Naive thymus-derived CD4-positive, alpha-beta T cell (primary cell): ENCODE results near the gene CST6. TPM values are rescaled to one million over a fixed set of nuclear protein-coding genes. Genes with fewer than 3 reads are reported as not detected.

Source experiments
- ATAC-seq: fragments of 150-1000 bp; cut with Tn5 transposase; 2 replicates; pipeline ENCODE4 v1.10.0; 2021; ENCODE audit warnings: mild to moderate bottlenecking, moderate library complexity
- CTCF ChIA-PET: fragments of 350-600 bp; sonication (Branson Sonifier 250); formaldehyde crosslinking; loops from one replicate; lab custom pipeline; 2021; ENCODE audit warnings: antibody characterized with exemption; lab: Charles Lee
- POLR2A ChIA-PET: fragments of 350-600 bp; sonication (Branson Sonifier 250); formaldehyde crosslinking; loops from one replicate; lab custom pipeline; 2021; ENCODE audit warnings: antibody characterized with exemption, inconsistent platforms; lab: Charles Lee
- DNase-seq, 9 donors: peaks; one replicate each; pipeline versions ENCODE4 v3.0.0 to v3.0.0-alpha.2; 2020 to 2022; ENCODE audit warnings: mixed read lengths in 1 of 9
- H3K27ac ChIP-seq: one replicate; pipeline ENCODE4 v1.7.0; 2013; ENCODE audit warnings: mild to moderate bottlenecking, low read depth, low read length, moderate library complexity
- H3K27me3 ChIP-seq, 2 donors: one replicate each; pipeline ENCODE4 v1.7.0; 2013; ENCODE audit warnings: low read length in 2 of 2, mild to moderate bottlenecking in 2 of 2, moderate library complexity in 2 of 2; ENCODE audit not compliant: control insufficient read depth in 2 of 2, insufficient read depth in 2 of 2
- H3K36me3 ChIP-seq, 3 experiments: 1 replicate in 2 of 3; 2 replicates in 1 of 3; pipeline ENCODE4 v1.7.0; 2013; ENCODE audit warnings: low read length in 3 of 3, mild to moderate bottlenecking in 3 of 3, moderate library complexity in 1 of 3; ENCODE audit not compliant: insufficient read depth in 3 of 3, control insufficient read depth in 2 of 3
- H3K4me1 ChIP-seq, 2 donors: one replicate each; pipeline ENCODE4 v1.7.0; 2013; ENCODE audit warnings: low read length in 2 of 2, mild to moderate bottlenecking in 2 of 2, moderate library complexity in 1 of 2; ENCODE audit not compliant: control insufficient read depth in 2 of 2, insufficient read depth in 2 of 2
- H3K4me3 ChIP-seq: 2 replicates; pipeline ENCODE4 v1.7.0; 2013; ENCODE audit warnings: mild to moderate bottlenecking, low read length
- H3K9me3 ChIP-seq, 3 experiments: 1 replicate in 2 of 3; 2 replicates in 1 of 3; pipeline ENCODE4 v1.7.0; 2013; ENCODE audit warnings: low read length in 3 of 3; ENCODE audit not compliant: control insufficient read depth in 2 of 3
- H3K27ac Mint-ChIP-seq, 9 donors: one replicate each; pipeline ENCODE4 v1.8.0; 2020 to 2022; ENCODE audit warnings: mixed read lengths in 9 of 9, mild to moderate bottlenecking in 8 of 9, moderate library complexity in 5 of 9, inconsistent platforms in 2 of 9
- H3K27me3 Mint-ChIP-seq, 5 donors: one replicate each; pipeline ENCODE4 v1.8.0; 2021 to 2022; ENCODE audit warnings: mixed read lengths in 5 of 5, mild to moderate bottlenecking in 1 of 5
- H3K36me3 Mint-ChIP-seq, 5 donors: one replicate each; pipeline ENCODE4 v1.8.0; 2020 to 2022; ENCODE audit warnings: mixed read lengths in 5 of 5, mild to moderate bottlenecking in 3 of 5, inconsistent platforms in 1 of 5
- H3K4me1 Mint-ChIP-seq, 7 donors: one replicate each; pipeline ENCODE4 v1.8.0; 2020 to 2022; ENCODE audit warnings: mixed read lengths in 7 of 7, mild to moderate bottlenecking in 3 of 7, inconsistent platforms in 1 of 7
- H3K4me3 Mint-ChIP-seq, 10 donors: one replicate each; pipeline ENCODE4 v1.8.0; 2020 to 2022; ENCODE audit warnings: mild to moderate bottlenecking in 10 of 10, mixed read lengths in 10 of 10, moderate library complexity in 6 of 10, inconsistent platforms in 2 of 10
- H3K9me3 Mint-ChIP-seq, 11 donors: one replicate each; pipeline ENCODE4 v1.8.0; 2020 to 2022; ENCODE audit warnings: mixed read lengths in 11 of 11, mild to moderate bottlenecking in 4 of 11, inconsistent platforms in 1 of 11, moderate library complexity in 1 of 11
- intact Hi-C, 2 donors: fragments of 100-400 bp; cut with micrococcal nuclease; formaldehyde crosslinking; loops; one replicate each; pipeline ENCODE4 v1.15.1; 2023
- polyA plus RNA-seq, 2 donors: library from polyadenylated mRNA; unstranded; fragments of 300-500 nt; fragmentation: Illumina TruSeq; gene quantifications; one replicate each; pipeline ENCODE4 v1.2.3, GENCODE V29; 2021
- total RNA-seq, 6 experiments: library from RNA in 5 of 6; stranded (reverse) in 5 of 6; gene quantifications; 1 replicate in 5 of 6; 2 replicates in 1 of 6; pipeline ENCODE4 v1.2.3 and lab custom pipeline; 2021 to 2026

Gene CST6
- total and polyA plus RNA-seq, 7 experiments from 2014 or later: 0.42 TPM; not detected in 6

DNA sequence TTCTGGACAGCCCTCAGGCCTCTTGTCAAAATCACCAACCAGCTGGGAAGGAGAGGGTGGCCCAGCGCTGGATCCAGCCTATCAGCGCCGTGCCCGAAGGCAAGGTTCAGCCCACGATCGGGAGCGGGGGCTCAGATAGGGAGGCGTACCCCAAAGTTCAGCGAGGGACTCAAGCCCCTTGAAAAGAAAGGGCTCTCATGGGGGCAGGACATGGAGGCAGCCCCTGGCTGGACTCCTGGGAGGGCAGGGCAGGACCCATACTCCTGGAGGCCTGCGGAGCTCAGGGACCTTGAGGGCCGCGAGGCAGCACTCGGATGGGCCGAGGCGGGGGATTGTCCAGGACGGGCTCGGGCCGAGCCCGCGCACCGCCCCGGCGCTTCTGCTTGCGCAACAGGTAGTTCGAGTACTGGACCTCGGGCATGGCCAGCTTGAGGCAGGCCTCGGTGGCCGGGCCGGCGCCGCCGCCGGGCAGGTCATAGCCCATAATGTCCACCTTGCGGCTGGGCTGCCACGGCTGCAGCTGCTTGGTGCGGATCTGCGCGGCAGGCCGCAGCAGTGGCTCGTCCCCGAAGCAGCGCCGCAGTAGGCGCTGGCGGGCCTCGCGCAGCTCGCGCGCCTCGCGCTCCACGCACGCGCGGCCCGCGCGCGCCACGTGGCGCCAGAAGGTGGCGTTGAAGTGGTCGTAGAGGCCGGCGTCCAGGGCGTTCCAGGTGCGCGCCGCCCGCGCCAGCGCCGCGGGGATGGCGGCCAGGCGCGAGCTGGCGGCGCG, 30.6 kb downstream of the CST6 start:
- intact Hi-C loops: no loop called here
- DNase-seq (no peak), ATAC-seq (no peak)
- no peak overlapping the region for H3K4me3 Mint-ChIP-seq
- no peaks in the 10 kb centered on the region for H3K36me3 Mint-ChIP-seq
- Histone ChIP-seq H3K27ac (no peak overlapping the region), H3K36me3 (no peaks in the 10 kb centered on the region), H3K4me1 (peaks cover 0 to 5% of the 10 kb centered on the region in 2 donors), H3K9me3 (no peaks in the 10 kb centered on the region), H3K27me3 (no peaks in the 10 kb centered on the region), H3K4me3 (no peak overlapping the region)
- CTCF ChIA-PET: interaction anchor here (1.7 to 1.8 kb wide), 2 partner anchors 25 to 27 kb away, joined by 4 read pairs; no protein-coding TSS in a partner anchor
- no peak overlapping the region for H3K27ac Mint-ChIP-seq
- no peaks in the 10 kb centered on the region for H3K9me3 Mint-ChIP-seq
- H3K27me3 Mint-ChIP-seq: peaks cover 0 to 20% (median 0%) of the 10 kb centered on the region in 5 donors
- peaks cover 4 to 17% (median 9%) of the 10 kb centered on the region in 7 donors for H3K4me1 Mint-ChIP-seq
- POLR2A ChIA-PET: interaction anchor here (0.9 kb wide), 1 partner anchor 20 kb away, joined by 3 read pairs; no protein-coding TSS in a partner anchor

DNA sequence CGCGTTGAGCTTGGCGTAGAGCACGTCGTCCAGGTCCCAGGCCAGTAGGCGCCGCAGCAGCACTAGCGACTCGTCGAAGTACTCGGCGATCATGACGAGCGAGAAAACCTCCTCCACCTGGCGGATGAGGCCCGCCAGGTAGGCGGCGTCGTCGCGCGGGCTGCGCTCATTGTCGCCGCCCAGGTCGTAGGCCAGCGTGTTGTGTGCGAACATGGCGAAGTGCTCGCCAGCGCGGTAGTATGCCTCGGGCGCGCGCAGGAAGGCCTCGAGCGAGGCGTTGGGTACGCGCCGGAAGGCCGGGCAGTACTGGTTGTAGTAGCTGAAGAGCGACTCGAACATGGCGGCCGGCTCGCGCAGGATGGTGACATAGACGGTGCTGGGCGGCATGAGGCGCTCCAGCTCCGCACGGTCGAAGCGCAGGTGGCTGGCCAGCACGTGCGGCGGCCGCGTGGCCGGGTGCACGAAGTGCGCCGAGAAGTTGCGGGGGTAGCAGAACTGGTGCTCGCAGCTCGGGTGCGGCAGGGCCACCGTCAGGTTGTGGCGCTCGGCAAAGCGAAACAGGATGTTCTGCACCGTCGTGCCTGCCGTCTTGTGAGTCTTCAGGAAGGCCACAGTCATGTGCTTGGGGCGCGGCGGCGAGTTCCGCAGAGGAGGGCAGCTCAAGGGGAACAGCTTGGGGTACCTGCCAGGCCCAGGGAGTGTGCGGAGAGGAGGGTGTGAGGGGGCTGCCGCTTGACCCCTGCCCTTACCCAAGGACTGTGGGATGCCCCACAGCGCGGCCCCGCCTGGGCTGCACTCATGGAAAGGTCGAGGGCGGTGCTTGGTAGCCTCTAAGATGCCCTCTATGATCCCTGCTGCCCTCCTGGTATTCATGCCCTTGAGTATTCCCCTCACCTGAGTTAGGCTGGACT, 31.4 kb downstream of the CST6 start:
- Histone ChIP-seq H3K36me3 (no peaks in the 10 kb centered on the region), H3K27ac (no peak overlapping the region), H3K27me3 (no peaks in the 10 kb centered on the region), H3K4me1 (peaks cover 0 to 5% of the 10 kb centered on the region in 2 donors), H3K4me3 (no peak overlapping the region), H3K9me3 (no peaks in the 10 kb centered on the region)
- H3K27me3 Mint-ChIP-seq: peaks cover 0 to 24% (median 0%) of the 10 kb centered on the region in 5 donors
- intact Hi-C loops: no loop called here
- ChIA-PET CTCF (interaction anchor here (1.1 to 4.2 kb wide), 3 partner anchors 9 to 91 kb away, joined by 3 to 30 read pairs (median 20); partner anchors contain the start of gene SF3B2), POLR2A (no interaction called here)
- ATAC-seq (no peak), DNase-seq (no peak)
- H3K4me3 Mint-ChIP-seq: no peak overlapping the region
- H3K9me3 Mint-ChIP-seq: no peaks in the 10 kb centered on the region
- peaks cover 4 to 17% (median 9%) of the 10 kb centered on the region in 7 donors for H3K4me1 Mint-ChIP-seq
- H3K27ac Mint-ChIP-seq: no peak overlapping the region
- H3K36me3 Mint-ChIP-seq: no peaks in the 10 kb centered on the region

DNA sequence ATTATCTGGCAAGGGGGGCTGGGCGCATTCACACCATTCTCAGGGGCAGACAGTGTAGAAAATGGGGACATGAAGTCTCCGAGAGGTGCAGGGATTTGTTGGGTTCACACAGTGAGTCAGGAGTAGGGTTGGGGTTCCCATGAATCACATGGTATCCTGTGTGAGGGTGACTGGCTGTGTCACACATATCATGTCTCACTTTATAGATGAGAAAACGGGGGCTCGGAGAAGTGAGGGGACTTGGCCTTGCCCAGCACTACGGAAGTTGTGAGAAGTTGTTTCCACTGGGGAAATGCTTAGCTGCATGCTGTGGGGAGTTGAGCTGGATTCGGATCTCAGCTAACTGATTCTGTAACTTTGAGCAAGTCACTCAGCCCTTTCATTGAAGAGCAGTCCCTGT, 32.9 kb downstream of the CST6 start:
- Mint-ChIP-seq H3K36me3 (no peaks in the 10 kb centered on the region), H3K4me3 (peak overlapping the region in 3 of 10 donors; percentile 8 to 17 (median 12)), H3K27me3 (peaks cover 0 to 23% (median 0%) of the 10 kb centered on the region in 5 donors), H3K9me3 (no peaks in the 10 kb centered on the region), H3K27ac (peak overlapping the region in 4 of 9 donors; percentile 3 to 34 (median 20)), H3K4me1 (peaks cover 4 to 23% (median 15%) of the 10 kb centered on the region in 7 donors)
- Histone ChIP-seq H3K4me3 (no peak overlapping the region), H3K27ac (no peak overlapping the region), H3K9me3 (no peaks in the 10 kb centered on the region), H3K36me3 (no peaks in the 10 kb centered on the region), H3K27me3 (no peaks in the 10 kb centered on the region), H3K4me1 (peaks cover 0 to 9% of the 10 kb centered on the region in 2 donors)
- intact Hi-C loops: loop anchor here (1.0 to 2.0 kb wide), 5 partner anchors 24 to 333 kb away; partner anchors contain the start of genes BANF1 (in 1 of the 2) and EIF1AD (in 1 of the 2)
- ChIA-PET CTCF (interaction anchor here (0.7 to 4.2 kb wide), 12 partner anchors 9 to 393 kb away, joined by 3 to 30 read pairs (median 5); partner anchors contain the start of gene CCDC85B), POLR2A (interaction anchor here (0.8 to 1.3 kb wide), 3 partner anchors 74 to 333 kb away, joined by 3 read pairs; partner anchors contain the start of gene KAT5)
- DNase-seq (no peak), ATAC-seq (peak; percentile 36)

DNA sequence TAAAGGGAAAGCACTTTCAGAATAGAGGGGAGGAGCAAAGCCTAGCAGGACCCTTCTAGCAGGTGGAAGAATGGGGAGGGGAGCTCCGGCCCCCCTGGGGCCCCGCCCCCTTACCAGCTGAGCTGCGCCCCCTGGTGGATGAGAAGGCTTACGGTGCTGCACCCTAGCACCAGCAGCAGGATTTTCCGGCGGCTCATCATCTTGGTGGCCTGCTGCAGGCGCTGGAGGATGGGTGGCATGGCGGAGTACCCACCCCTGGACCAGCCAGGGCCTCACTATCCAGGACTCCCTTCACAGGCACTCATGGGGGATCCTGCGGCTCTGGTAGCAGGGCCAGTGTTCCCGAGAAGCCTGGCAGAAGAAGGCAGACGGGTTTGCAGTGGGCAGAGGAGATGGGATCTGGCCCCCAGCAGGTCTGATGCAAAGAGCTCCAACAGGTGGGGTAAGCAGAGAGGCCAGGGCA, 33.4 kb downstream of the CST6 start:
- peak; percentile 70 to 89 (median 81) for DNase-seq
- peaks cover 0 to 19% (median 0%) of the 10 kb centered on the region in 5 donors for H3K27me3 Mint-ChIP-seq
- H3K4me1 Mint-ChIP-seq: peaks cover 4 to 23% (median 15%) of the 10 kb centered on the region in 7 donors
- POLR2A ChIA-PET: interaction anchor here (0.8 to 1.3 kb wide), 3 partner anchors 73 to 333 kb away, joined by 3 read pairs; partner anchors contain the start of gene KAT5
- H3K36me3 Mint-ChIP-seq: no peaks in the 10 kb centered on the region
- peak overlapping the region in 3 of 10 donors; percentile 12 to 29 (median 17) for H3K4me3 Mint-ChIP-seq
- Histone ChIP-seq H3K27ac (no peak overlapping the region), H3K4me3 (no peak overlapping the region), H3K9me3 (no peaks in the 10 kb centered on the region), H3K27me3 (no peaks in the 10 kb centered on the region), H3K36me3 (no peaks in the 10 kb centered on the region), H3K4me1 (peaks cover 0 to 9% of the 10 kb centered on the region in 2 donors)
- peak; percentile 98 for ATAC-seq
- no peaks in the 10 kb centered on the region for H3K9me3 Mint-ChIP-seq
- H3K27ac Mint-ChIP-seq: peak overlapping the region in 2 of 9 donors; percentile 17 to 34
- CTCF ChIA-PET: interaction anchor here (0.6 to 4.2 kb wide), 16 partner anchors 9 to 394 kb away, joined by 3 to 30 read pairs (median 4); partner anchors contain the start of gene CCDC85B
- intact Hi-C loops: loop anchor here (1.0 to 2.0 kb wide), 5 partner anchors 24 to 334 kb away; partner anchors contain the start of genes BANF1 (in 1 of the 2) and EIF1AD (in 1 of the 2)

DNA sequence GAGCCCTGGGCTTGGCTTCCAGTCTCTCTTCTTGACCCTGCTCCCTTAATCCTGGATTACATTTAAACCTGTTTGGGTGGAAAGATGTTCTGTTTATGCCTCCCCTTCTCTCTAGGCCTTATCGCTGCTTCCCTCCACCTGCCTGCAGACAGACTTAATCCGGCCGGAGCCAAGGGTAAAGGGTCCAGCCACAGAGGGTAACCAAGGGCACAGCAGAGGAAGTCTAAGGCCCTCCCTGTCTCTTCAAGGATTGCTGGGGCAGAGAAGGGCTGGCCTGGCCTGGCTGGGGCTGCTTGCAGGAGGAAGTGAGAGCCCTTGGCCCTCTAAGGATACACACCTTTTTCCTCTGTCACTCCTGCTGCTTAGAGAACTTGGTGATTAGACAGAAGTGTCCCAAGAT, 35.1 kb downstream of the CST6 start:
- H3K27me3 Mint-ChIP-seq: peaks cover 0 to 13% (median 0%) of the 10 kb centered on the region in 5 donors
- ChIA-PET POLR2A (interaction anchor here (1.7 kb wide), 1 partner anchor 87 kb away, joined by 4 read pairs; no protein-coding TSS in a partner anchor), CTCF (interaction anchor here (1.0 to 4.2 kb wide), 3 partner anchors 25 to 88 kb away, joined by 3 to 30 read pairs (median 3); no protein-coding TSS in a partner anchor)
- ATAC-seq (no peak), DNase-seq (no peak)
- Histone ChIP-seq H3K4me1 (peaks cover 6 to 14% of the 10 kb centered on the region in 2 donors), H3K9me3 (no peaks in the 10 kb centered on the region), H3K27ac (no peak overlapping the region), H3K27me3 (no peaks in the 10 kb centered on the region), H3K4me3 (no peak overlapping the region), H3K36me3 (no peaks in the 10 kb centered on the region)
- H3K36me3 Mint-ChIP-seq: no peaks in the 10 kb centered on the region
- intact Hi-C loops: no loop called here
- H3K27ac Mint-ChIP-seq: no peak overlapping the region
- no peak overlapping the region for H3K4me3 Mint-ChIP-seq
- H3K4me1 Mint-ChIP-seq: peaks cover 14 to 33% (median 24%) of the 10 kb centered on the region in 7 donors
- no peaks in the 10 kb centered on the region for H3K9me3 Mint-ChIP-seq
